ENCODE results near the gene SOX6.

GRCh38 chr11:16184588-16184987 is 171.8 kb downstream of the SOX6 start:
- TF ChIP-seq CTCF (IDR thresholded peaks at IDR 0.05) (no peak), POLR2A (IDR thresholded peaks at IDR 0.05) (no peak)
